GF-D8 (cell line): ENCODE results near the gene CORO6.
A peak's percentile ranks its signal among the peaks of the same experiment; 100 is the strongest.

Experiments used
- DNase-seq: peaks from one replicate; lab custom pipeline; 2025; lab: John Stamatoyannopoulos, UW

CORO6 gene

DNA sequence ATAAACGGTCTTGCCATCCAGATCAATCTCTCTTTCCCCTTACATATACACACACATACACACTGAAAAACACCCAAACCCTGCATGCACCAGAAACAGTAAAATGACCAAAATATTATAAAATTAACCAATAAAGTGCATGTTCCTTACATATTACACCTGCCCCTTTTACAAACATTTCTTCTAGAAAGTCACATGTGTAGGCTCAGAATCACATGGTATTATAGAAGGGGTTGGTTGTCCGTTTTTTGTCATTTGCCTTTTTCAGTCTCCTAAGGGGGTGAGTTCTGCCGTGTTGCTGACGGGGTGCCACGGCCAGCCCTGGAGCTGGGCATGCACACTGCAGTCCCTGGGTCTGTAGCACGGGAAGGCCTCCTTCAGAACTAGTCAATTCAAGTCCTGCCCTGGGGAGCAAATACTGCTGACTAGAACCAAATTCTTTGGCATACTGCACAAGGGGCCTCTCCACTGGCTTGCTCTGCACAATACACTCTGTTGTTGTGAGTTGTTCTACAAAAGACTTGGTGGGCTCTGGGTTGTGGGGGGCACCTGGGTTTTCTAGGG is 8.0 kb upstream of the CORO6 start:
- DNase-seq: no peak

- DNase-seq: no peak
These were observed 7.1 kb upstream of the CORO6 start for GRCh38 chr17:29629839-29630238.

GRCh38 chr17:29628644-29629043 is 5.9 kb upstream of the CORO6 start:
- no peak for DNase-seq

GRCh38 chr17:29627951-29628350 is 5.2 kb upstream of the CORO6 start:
- DNase-seq: no peak

DNA sequence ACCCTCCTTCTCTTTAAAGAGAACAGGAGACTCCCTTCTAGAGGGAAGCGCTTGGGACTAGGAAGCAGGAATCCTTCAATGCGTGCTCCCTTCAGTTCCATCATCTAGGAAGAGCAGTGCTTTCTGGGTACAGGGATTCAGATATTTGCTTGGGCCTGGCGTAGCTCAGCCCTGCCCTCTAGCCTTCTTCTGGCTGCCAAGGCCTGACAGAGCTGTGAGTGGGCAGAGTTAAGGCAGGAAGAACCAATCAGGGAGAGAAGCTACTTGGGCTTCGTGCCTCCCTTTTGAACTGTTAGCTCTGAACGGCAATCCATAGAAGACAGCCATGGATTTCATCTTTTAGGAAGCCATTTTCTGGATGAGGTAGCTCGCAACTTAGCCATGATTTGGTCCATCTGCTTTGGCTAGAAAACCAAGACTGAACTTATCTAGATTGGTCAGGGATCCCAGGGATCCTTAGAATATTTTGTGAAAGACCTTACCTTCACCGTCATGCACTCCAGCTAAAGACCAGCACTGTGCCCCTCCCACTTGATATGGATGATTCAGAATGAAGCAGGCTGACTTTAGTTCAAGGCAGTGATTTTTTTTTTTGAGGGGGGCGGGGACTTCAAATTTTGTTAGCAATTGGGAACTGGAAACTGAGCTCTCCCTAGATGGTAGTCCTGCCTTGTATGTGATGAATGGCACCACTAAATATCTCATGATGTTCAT is 2.5 kb upstream of the CORO6 start:
- DNase-seq: no peak

- DNase-seq: no peak
These were observed 1.9 kb upstream of the CORO6 start for GRCh38 chr17:29624586-29624985.

DNA sequence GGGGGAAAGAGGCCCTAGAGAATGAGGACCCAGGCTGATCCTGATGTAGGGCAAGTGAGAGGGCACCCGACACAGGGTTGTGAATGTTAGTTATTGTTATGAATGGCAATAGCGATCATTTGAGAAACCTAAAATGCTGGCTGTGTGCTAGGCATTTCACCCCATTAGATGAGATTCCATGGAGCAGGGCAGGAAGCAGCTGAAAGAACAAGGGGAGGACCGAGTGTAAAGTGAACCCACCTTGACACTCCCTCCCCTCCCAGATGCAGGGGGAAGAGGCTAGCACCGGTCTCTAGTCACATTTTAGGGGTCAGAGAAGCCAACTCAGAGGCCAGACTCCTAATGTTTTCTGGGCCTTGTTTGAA is 553 bp upstream of the CORO6 start:
- no peak for DNase-seq

GRCh38 chr17:29621751-29622194 is 939 bp downstream of the CORO6 start:
- DNase-seq: no peak

DNA sequence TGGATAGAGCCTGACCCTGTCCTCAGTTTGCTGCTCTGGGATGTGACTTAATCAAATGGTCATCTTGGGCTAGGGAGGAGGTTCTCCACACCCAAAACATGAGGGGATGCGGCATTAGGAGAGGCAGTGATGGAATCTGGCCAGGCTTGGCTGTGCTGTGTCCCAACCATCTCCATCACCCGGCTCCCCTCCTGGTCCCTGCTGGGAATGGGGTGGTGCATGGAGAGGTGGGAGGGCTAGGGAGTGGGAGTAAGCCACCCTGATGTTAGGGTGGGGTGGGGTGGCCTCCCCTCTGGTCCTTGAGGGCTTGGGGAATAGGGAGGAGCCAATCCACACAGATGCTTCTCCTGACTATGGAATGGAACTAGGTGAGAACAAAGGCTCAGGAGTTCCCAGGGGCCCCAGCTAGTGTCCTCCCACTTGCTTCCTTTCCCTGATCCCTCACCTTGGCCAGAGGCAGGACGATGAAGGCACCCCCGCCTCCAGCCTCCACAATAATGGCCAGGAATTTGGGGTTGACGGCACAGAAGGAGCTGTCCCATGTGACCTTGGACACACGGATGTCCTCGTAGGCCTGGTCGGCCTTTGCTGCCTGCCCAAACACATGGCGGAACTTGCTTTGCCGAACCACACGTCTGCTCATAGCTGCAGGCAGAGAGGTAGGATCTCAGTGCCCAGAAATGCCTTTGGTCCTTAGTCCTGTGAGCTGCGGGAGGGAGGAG is 1.8 kb downstream of the CORO6 start:
- no peak for DNase-seq

- DNase-seq: no peak
These were observed 2.4 kb downstream of the CORO6 start for GRCh38 chr17:29620271-29620670.

GRCh38 chr17:29619251-29619650 is 3.5 kb downstream of the CORO6 start:
- no peak for DNase-seq

DNA sequence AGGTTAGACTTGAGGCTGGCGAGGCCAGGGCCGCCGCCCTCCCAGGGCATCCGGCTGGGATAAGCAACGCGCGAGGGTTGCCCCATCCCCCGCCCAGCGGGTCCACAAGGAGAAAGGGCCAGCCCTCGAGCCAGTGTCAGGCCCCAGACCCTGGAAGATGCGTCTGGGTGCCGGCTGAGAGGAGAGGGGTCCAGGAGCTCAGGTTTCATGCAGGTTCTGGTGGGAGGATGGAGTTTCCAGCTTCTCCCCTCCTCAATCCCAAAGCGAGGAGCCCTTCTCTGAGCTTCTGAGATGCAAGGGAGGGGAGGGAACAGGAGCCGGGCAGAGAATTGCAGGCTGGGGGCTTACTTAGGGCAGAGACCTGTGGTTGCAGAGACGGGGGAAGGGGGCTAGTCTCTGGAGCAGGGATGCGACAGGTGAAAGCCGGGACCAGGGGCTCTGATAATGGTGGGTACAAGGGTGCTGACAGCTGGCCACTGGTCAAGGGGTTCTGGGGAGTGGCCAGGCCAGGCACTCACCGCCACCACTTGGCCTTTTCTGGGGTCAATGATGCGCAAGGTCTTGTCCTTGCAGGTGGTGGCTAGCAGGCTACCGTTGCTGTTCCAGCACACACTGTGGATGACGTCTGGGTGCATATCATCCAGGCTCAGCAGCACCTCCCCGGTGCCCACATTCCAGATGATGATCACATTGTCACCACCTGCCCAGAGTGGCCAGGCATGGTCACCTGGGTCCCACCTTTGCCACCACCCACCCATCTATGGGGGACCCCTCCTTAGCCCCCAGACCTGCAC is 4.2 kb downstream of the CORO6 start:
- DNase-seq: no peak

DNA sequence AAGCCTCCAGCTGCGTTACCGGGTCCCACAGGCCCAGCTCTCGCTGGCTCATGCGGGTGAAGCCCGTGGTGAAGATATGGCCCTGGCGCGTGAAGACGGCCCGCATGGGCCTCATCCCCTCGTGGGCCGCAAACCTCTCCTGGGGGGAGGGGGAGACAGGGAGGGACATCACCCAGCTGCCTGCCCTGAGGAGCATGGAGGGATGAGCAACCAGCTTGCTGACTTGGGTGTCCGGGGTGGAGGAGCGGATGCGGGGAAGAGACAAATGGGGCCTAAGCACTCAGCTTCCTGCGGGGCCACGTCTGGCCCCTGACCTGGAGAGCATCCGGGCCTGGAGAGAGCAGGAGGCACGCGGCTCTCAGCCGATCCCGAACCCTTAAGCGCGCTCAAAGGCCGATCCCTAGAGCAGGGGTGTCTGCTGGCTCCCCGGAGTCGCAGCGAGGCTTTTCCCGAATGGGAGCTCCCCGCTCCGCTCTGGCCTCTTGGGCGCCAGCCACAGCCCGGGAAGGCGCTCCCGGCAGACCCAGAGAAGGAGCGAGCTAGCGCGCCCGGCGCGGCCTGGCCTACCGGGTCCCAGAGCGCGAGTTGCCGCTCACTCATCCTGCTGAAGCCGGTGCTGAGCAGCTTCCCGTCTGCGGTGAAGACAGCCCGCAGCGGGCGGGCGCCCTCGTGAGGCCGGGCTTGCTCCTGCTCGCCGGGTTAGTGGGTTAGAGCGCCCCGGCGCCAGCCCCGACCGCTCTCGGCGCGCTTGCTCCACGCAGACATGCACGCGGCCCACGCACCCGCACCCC is 5.0 kb downstream of the CORO6 start:
- no peak for DNase-seq

DNA sequence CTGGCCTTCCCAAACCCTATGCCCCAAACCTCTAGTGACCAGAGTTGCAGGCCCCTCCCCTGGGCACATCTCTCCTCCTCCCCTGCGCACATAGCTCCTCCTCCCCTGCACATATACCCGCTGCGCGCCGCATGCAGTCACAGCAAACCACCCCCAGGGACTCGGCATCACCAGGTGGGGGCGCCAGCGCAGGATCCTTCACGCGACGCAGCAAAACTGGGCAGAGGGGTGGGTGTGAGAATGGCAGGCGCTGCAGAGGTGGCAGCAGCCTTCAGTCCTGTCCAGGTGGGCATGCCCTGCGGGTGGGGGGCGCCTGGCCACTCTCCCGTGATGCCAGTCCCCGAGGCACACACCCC is 5.6 kb downstream of the CORO6 start:
- peak; percentile 35 for DNase-seq

DNA sequence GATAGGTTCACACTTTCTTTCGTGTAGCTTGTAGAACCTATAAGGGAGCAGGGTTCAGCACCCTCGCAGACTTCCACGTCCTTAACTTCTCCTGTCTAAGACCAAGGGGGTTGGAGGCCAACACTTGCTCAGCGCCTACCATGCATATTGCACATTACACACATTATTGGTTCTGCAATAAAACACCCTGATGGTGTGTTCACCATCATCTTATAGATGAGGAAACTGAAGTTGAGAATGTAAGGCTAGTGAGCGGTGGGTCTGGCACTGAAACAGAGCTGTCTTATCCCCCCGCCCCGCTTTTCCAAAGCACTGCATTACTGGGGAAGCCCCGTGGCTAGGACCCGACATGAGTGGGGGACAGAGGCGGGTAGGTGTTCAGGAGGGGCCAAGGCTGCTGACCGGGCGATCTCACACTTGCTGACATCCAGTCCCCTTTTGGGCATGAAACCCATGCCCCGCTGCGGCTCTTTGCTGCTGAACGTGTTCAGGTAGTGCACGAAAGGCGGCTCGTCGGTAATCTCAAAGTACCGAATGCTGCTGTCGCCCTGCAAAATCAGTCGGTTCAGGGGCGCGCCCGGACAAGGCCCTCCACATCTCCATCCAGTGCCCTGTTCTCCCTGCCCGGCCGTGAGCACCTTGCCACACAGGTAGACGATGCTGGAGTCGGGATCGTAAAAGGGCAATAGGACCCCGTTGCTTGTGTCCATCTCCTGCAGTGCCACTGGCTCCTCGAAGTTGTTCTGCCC is 6.2 kb downstream of the CORO6 start:
- DNase-seq: no peak

DNA sequence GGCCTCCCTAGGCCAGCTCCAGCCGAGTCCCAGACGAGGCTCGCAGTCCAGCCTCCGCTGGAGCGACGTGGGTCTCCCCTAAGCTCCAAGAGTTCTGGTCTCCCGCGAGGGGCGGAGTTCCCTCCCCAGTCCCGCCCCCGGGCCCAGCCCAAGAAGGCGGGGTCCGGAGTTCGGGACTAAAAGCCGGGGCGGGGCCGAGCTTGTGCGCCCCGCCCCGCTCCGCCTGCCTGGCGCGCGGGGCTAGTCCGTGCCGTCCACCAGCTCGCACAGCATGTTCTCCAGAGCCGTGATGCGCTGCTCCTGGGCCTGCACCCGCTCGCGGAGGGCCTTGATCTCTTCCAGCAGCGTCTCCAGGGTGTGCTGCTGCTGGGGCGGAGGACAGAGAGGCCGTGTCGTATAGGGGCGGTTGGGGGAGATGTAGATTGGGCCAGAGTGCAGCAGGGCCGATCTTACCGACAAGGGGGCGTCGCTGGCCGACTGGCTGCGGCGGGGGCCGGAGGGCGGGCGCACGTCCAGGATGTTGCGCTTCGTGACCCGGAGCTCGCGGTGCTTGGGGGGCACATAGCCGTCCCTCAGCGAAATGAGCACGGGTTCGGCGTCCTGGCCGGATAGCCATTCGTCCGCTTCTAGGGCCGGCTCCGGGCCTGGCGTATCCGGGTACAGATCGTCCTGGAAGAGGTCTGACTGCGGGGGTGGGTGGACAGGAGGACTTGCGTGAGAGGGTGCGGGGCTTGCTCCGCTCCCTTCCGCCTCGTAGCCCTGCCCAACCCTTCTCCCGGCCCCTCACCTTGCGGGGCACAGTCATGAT is 7.0 kb downstream of the CORO6 start:
- no peak for DNase-seq

DNA sequence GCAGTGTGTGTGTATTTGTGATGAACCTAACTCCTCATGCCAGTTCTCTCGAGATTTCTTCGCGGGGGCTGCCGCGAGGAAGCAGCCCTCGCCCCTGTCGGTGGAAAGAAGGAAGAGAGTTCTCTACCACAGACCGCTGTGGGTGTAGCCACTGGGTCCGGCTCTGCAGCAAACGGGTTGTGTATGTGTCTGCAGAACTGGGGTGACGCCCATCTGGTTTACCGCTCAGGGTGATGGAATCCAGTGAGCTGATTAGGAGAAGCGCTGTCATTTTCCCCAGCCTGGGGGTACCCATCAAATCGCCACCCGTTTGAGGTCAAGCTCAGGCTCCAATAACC is 7.7 kb downstream of the CORO6 start:
- DNase-seq: no peak

- DNase-seq: no peak
These were observed 8.2 kb downstream of the CORO6 start for GRCh38 chr17:29614349-29615047.

DNA sequence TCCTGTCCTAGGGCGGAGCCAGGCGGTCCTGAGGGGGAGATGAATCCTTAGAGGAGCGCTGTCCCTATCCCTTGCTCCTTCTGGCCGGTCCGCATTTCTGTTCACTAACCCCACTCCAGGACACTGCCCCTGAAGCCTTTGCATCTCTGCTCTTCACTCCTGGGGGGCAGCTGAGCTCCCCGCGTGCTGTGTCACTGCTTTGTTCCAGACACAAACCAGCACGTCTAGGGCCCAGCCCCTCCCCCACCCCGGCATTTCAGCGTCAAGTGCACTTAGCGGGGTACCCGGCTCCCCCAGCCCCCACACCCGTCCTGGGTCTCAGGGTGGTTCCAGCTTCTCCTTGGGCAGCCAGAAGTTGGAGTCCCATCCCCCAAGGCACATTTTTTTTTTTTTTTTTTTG is 8.9 kb downstream of the CORO6 start:
- DNase-seq: no peak

GRCh38 chr17:29613352-29613837 is 9.3 kb downstream of the CORO6 start:
- no peak for DNase-seq
